Measurements from ENCODE around the gene UBXN4. TPM values are rescaled to one million over a fixed set of nuclear protein-coding genes. Genes with fewer than 3 reads are reported as not detected.
A peak's percentile ranks its signal among the peaks of the same experiment; 100 is the strongest.

Gene UBXN4
- total RNA-seq, 2 donors from 2014 or later, result 81.0 to 81.6 TPM

DNA sequence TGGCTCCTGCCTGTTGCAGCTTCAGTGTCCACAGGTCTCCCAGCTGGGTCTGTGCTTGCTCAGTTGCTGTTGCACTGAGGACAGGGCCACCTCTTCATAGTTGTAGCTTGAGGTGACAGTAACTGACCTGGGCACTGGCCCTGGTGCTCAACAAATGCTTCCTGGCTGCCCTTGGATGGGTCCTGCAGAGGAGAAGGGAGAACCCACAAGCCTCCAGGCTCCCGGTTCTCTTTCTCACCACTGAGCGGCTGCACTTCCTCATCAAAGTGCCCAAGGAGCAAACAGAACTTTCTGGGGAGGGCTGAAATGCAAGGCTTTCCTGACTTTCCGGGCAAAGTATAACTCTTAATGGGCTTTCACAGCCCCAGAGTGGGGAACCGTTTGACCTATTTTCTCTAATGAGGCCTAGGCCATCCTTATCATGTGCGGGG lies 56.6 kb downstream of the UBXN4 start:
- H3K4me3 ChIP-seq (ENCODE audit: low read length), result no peak overlapping the region
- 75 to 100% methylated on average over 3 to 5 of the region's 5 CpGs for WGBS, 2 experiments (ENCODE audit: insufficient coverage in 1 of 2, insufficient read length in 1 of 2)
- Mint-ChIP-seq H3K27me3 (ENCODE audit: insufficient read depth) (peaks cover 2% of the 10 kb centered on the region), H3K4me3 (no peak overlapping the region), H3K27ac (no peak overlapping the region), H3K4me1 (peaks cover 3% of the 10 kb centered on the region), H3K36me3 (ENCODE audit: low read depth) (peaks cover 4% of the 10 kb centered on the region), H3K9me3 (peaks cover 26% of the 10 kb centered on the region)
- no peak for DNase-seq
- no peak overlapping the region for H3K27ac ChIP-seq (ENCODE audit: low read depth, low read length)
- TF ChIP-seq, protein P1, sequence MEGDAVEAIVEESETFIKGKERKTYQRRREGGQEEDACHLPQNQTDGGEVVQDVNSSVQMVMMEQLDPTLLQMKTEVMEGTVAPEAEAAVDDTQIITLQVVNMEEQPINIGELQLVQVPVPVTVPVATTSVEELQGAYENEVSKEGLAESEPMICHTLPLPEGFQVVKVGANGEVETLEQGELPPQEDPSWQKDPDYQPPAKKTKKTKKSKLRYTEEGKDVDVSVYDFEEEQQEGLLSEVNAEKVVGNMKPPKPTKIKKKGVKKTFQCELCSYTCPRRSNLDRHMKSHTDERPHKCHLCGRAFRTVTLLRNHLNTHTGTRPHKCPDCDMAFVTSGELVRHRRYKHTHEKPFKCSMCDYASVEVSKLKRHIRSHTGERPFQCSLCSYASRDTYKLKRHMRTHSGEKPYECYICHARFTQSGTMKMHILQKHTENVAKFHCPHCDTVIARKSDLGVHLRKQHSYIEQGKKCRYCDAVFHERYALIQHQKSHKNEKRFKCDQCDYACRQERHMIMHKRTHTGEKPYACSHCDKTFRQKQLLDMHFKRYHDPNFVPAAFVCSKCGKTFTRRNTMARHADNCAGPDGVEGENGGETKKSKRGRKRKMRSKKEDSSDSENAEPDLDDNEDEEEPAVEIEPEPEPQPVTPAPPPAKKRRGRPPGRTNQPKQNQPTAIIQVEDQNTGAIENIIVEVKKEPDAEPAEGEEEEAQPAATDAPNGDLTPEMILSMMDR (conservative IDR thresholded peaks at IDR 0.05), result no peak
- H3K36me3 ChIP-seq (ENCODE audit: control insufficient read depth, insufficient read depth, low read length), result no peaks in the 10 kb centered on the region
- H3K9me3 ChIP-seq (ENCODE audit: control insufficient read depth, low read length), result peaks cover 30% of the 10 kb centered on the region
- H3K4me1 ChIP-seq (ENCODE audit: control insufficient read depth, insufficient read depth, low read length), result no peaks in the 10 kb centered on the region
- no peak overlapping the region for H3K9ac ChIP-seq (ENCODE audit: extremely low read depth, low read length, poor library complexity, severe bottlenecking)
- H3K27me3 ChIP-seq (ENCODE audit: control insufficient read depth, insufficient read depth, low read length, poor library complexity, severe bottlenecking), result no peaks in the 10 kb centered on the region

DNA sequence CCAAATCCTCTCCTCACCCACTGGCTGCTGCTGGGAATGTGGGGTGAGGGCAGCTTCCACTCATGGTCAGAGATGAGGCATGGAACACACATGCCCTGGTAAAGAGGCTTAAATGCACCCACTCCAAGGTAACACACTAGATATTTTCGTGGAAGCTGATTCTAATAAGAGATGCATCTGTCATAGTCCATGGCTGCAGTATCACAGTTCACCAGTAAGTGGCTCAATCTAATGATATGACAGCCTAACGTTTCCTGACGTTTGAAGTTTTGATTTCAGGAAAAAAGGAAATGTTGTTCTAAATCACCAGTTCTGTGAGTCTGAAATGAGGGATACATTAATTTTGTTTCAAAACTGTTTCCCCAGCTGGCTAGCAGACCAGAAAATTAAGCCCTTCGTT lies 57.1 kb downstream of the UBXN4 start:
- H3K4me1 ChIP-seq (ENCODE audit: control insufficient read depth, insufficient read depth, low read length), result no peaks in the 10 kb centered on the region
- peaks cover 30% of the 10 kb centered on the region for H3K9me3 ChIP-seq (ENCODE audit: control insufficient read depth, low read length)
- peaks cover 4% of the 10 kb centered on the region for H3K36me3 Mint-ChIP-seq (ENCODE audit: low read depth)
- H3K4me3 ChIP-seq (ENCODE audit: low read length), result no peak overlapping the region
- H3K4me3 Mint-ChIP-seq, result no peak overlapping the region
- H3K36me3 ChIP-seq (ENCODE audit: control insufficient read depth, insufficient read depth, low read length), result no peaks in the 10 kb centered on the region
- H3K4me1 Mint-ChIP-seq, result peaks cover 7% of the 10 kb centered on the region
- DNase-seq, result no peak
- H3K27me3 Mint-ChIP-seq (ENCODE audit: insufficient read depth), result peaks cover 2% of the 10 kb centered on the region
- H3K27me3 ChIP-seq (ENCODE audit: control insufficient read depth, insufficient read depth, low read length, poor library complexity, severe bottlenecking), result no peaks in the 10 kb centered on the region
- H3K9me3 Mint-ChIP-seq, result peaks cover 26% of the 10 kb centered on the region
- TF ChIP-seq, protein P1 (conservative IDR thresholded peaks at IDR 0.05), result peak; percentile 43
- WGBS, 2 experiments (ENCODE audit: insufficient coverage in 1 of 2, insufficient read length in 1 of 2), result 78 to 88% methylated on average over 4 of the region's 4 CpGs
- H3K27ac ChIP-seq (ENCODE audit: low read depth, low read length), result no peak overlapping the region
- H3K9ac ChIP-seq (ENCODE audit: extremely low read depth, low read length, poor library complexity, severe bottlenecking), result no peak overlapping the region
- H3K27ac Mint-ChIP-seq, result no peak overlapping the region

DNA sequence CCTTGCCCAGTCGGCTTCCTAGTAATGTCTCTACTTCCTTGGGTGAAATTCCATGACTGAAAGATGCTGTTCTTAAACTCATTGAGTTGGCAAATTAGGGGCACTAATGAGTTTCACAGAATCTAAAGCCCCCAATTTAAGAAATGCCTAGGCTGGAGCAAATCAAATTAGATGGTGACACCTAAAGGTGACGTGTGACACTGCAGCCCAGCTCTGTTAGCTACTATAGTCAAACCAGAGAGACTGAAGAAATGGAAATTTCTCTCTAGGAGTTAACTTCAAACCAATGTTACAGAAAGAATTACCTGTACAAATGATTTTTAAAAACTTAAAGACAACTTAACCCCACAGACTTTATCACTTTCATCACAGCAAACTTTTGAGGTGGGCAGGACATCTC lies 58.1 kb downstream of the UBXN4 start:
- DNase-seq, result no peak
- Mint-ChIP-seq H3K4me3 (no peak overlapping the region), H3K27me3 (ENCODE audit: insufficient read depth) (peaks cover 2% of the 10 kb centered on the region), H3K27ac (no peak overlapping the region), H3K36me3 (ENCODE audit: low read depth) (peaks cover 4% of the 10 kb centered on the region), H3K4me1 (peaks cover 7% of the 10 kb centered on the region), H3K9me3 (peaks cover 26% of the 10 kb centered on the region)
- no peak overlapping the region for H3K27ac ChIP-seq (ENCODE audit: low read depth, low read length)
- H3K9ac ChIP-seq (ENCODE audit: extremely low read depth, low read length, poor library complexity, severe bottlenecking), result no peak overlapping the region
- 39 to 50% methylated on average over 2 of the region's 2 CpGs for WGBS, 2 experiments (ENCODE audit: insufficient coverage in 1 of 2, insufficient read length in 1 of 2)
- no peaks in the 10 kb centered on the region for H3K27me3 ChIP-seq (ENCODE audit: control insufficient read depth, insufficient read depth, low read length, poor library complexity, severe bottlenecking)
- H3K36me3 ChIP-seq (ENCODE audit: control insufficient read depth, insufficient read depth, low read length), result no peaks in the 10 kb centered on the region
- TF ChIP-seq, protein P1 (conservative IDR thresholded peaks at IDR 0.05), result peak; percentile 42
- no peaks in the 10 kb centered on the region for H3K4me1 ChIP-seq (ENCODE audit: control insufficient read depth, insufficient read depth, low read length)
- no peak overlapping the region for H3K4me3 ChIP-seq (ENCODE audit: low read length)
- H3K9me3 ChIP-seq (ENCODE audit: control insufficient read depth, low read length), result peaks cover 30% of the 10 kb centered on the region
